ENCODE data around the gene TM4SF5.

TM4SF5 gene, protein sequence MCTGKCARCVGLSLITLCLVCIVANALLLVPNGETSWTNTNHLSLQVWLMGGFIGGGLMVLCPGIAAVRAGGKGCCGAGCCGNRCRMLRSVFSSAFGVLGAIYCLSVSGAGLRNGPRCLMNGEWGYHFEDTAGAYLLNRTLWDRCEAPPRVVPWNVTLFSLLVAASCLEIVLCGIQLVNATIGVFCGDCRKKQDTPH

DNA sequence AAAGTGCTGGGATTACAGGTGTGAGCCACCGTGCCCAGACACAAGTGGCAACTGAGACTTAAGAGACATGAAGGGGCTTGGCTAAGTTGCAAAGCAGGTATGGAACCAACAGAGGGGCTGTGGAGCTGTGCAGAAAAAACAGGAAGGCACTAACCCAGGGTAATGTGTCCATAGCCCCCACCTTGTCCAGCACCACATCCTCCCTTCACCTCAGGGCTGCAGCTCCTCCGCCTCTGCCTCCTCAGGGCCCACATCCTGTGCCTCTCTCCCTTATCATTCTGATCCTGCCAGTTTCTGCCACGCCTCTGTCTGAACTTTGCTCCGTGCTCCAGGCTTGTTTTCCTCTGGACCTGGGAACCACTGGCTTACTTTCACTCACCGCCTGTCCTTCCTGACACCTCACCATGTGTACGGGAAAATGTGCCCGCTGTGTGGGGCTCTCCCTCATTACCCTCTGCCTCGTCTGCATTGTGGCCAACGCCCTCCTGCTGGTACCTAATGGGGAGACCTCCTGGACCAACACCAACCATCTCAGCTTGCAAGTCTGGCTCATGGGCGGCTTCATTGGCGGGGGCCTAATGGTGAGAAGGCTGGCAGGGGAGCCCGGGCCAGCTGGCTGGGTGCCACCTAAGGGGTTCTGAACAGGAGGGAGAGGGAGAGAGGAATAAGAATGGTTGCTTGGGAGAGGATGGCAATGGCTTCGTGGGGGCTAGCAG is at the start of gene TM4SF5:
TM4SF5 (plus strand) TSS at position 368 of the 716 bp plus-strand sequence; CDS start at position 405, 37 bp downstream.
- no peak for DNase-seq

DNA sequence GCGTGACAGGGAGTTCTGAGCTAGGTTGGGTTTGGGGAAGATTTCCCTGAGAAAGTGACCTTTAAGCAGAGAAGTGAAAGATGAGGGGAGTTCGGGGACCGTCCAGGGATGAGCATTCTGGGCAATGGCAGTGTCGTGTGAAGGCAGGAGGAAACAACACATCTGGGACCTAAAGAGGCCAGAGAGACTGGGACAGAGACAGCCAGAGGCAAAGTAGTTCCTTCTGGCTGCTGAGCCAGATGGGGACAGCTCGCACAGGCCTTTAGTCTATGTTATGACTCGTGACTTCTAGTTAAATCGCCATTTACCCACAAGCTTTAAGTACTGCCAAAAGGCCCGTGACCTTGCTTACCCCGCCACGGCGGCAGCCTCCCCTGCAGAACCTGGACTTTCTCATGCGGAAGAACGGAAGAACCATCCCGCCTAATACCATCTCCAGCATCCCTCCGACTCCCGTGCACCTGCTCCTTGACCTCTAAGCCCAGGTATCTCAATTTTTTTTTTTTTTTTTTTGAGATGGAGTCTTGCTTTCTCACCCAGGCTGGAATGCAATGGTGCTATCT is 48.9 kb upstream of the TM4SF5 start:
- DNase-seq: no peak

DNA sequence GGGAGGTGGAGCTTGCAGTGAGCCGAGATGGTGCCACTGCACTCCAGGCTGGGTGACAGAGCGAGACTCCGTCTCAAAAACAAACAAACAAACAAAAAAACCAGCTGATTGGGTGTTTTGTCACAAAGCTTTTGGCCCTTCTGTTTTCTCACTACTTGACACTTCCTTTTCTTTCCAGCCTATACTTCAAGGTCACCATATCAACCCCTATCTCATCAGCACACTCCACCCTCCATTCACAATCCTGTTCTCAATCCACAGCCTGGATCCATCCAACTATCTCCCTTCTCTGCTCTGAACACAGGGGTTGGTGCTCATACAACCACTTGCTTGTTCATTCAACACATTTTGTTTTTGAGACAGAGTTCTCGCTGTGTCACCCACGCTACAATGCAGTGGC is 47.0 kb upstream of the TM4SF5 start:
- DNase-seq: no peak

DNA sequence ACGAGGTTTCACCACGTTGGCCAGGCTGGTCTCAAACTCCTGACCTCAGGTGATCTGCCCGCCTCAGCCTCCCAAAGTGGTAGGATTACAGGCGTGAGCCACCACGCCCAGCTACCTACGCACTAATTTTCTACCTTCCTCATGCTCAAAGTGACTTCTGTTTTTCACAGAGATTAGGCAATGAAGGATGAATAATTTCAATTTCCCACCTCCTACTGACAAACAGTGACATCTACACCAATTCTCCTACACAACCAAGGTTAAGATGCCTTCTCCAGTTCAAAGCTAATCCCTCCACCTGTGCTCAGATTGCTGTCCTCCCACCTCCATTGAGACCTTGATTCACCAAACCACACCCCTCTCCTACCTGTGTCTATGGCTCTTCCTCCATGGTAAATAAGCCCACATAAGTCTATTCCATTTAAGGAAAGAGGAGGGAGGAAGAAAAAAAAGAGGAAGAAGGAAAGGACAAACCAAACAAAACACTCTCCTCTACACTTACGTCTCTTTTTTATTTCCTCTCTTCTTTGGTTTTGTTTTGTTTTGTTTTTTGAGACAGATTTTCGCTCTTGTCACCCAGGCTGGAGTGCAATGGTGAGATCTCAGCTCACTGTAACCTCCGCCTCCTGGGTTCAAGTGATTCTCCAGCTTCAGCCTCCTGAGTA is 45.9 kb upstream of the TM4SF5 start:
- DNase-seq: no peak

DNA sequence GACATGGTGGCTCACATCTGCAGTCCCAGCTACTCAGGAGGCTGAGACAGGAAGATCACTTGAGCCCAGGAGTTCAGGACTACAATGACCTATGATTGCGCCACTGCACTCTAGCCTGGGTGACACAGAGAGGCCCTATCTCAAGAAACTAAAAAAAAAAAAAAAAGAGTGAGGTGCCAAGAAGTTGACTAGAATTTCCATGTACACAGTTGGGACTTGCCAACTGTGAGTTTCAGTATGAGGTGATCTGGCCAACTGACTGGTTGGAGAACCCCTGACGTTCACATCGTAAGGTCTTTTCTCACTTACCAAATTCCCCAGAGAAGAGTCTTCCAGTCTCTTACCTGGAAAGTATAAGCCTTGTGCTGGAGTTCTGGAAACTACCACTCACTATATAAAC is 43.6 kb upstream of the TM4SF5 start:
- DNase-seq: peak; percentile 45

DNA sequence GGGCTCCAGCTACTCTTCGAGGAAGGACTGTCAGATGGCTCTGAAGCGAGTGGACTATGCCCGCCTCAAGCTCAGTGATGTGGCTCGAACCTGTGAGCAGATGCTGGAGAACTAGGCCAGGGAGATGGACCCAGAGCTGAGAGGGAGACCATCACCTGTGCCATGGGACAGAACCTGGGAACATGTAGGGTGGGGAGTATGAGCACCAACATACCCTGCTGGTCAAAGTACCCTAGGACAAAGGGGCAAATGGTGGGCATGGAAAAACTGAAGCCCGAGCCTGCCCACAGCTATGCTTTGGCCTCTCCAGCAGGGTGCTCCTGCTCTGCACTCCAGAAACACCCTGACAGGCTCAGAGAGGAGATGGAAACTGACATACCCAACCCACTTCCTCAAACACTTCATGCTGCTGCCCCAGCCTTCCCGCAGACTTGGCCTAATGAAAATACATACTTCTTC is 38.6 kb upstream of the TM4SF5 start:
- DNase-seq: no peak

DNA sequence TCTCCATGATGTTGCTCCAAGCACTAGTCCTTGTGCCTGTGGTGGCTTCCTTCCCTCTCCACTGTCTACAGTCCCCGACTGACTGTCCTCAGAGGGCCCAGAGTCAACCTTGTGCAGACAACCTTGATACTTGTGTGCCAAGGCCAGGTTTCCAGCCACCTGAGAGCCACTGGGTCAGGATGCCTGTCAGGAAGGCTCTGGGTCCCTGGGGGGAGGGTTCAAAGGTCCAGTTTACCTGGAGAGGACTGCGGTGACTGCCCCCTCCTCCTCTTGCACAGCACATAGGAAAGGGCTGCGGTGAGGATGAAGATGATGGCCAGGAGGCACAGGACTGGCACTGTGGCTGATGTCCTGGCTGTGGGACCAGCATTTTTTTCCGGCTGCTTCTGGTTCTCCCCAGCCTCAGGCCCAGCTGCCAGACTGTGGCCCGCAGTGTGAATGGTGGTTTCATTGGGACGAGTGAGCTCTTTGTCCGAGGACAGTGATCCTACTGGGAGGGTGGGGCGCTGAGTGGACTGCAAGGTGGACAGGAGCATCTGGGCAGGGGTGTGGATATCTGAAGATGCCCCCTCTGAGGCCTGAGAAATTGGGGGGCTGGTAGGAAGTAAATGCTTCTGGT is 36.7 kb upstream of the TM4SF5 start:
- no peak for DNase-seq

DNA sequence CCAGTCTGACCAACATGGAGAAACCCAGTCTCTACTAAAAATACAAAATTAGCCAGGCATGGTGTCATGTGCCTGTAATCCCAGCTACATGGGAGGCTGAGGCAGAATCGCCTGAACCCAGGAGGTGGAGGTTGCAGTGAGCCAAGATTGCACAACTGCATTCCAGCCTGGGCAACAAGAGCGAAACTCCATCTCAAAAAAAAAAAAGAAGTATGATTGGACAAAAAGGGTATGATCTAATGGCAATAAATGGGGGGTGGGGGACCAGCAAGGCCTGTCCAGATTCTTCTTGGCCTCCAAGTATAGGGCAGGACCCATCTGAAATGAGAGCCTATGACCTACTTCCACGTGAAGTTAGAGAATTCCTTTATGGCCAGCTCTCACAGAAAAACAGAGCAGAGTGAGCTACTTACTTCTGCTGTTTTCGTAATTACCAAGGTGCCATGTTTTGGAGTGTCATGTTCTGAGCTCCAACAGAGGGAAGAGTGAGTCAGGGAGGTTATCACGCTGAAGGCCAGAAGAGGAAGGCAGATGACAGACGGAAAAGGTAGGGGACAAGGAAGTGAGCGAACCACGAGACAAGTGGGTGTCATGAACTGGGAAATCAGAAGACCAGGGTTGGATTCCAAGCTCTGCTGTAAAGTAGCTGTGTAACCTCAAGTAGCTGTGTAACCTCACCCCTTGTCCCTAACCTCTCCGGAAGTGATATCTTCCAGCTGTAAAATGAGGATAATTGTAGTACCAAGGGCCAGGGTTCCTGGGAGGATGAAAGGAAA is 35.6 kb upstream of the TM4SF5 start:
- no peak for DNase-seq

DNA sequence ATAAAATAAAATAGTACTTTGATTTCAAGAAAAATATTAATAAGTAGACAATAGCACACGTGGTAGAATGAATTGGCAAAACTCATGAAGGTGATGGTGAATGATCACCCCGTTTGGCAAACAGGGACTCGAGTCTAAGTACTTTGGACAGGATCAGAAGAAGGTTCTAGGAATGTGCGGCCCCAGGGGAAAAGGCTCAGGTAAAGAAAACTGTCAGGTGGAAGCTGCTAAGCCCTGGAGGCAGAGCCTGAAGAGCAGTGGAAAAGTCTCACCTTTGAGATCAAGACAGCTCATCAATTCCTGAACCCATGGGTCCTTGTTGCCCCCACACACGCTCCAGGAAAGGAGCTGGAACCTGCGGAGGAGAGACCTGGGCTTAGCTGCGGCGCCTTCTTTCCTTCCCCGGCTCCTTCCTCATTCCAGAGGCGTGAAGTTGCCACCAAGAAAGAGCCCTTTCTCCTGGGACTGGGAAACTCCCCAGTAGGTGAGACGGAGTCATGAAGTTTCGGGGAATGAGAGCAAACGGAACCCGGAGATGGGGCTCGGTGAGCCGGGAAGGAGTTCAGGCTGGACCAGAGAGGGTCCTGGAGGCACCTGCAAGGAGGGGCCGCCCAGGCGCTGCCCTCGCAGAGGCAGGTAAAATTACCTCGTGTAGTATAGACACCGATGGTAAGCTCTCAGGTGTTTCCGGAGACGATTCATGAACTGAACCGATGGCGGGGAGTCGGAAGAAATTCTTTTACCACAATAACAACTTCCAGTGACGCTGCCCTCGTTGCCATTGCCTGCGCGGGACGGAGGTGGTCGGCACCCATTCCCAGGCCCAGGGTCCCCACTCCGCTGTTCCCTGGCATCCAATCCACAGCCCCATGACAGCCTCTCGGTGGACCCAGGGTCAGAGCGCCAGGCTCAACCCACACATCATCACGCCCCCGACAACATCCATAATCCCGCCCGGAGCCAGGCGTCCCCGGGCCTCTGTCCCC is 33.3 kb upstream of the TM4SF5 start:
- no peak for DNase-seq

DNA sequence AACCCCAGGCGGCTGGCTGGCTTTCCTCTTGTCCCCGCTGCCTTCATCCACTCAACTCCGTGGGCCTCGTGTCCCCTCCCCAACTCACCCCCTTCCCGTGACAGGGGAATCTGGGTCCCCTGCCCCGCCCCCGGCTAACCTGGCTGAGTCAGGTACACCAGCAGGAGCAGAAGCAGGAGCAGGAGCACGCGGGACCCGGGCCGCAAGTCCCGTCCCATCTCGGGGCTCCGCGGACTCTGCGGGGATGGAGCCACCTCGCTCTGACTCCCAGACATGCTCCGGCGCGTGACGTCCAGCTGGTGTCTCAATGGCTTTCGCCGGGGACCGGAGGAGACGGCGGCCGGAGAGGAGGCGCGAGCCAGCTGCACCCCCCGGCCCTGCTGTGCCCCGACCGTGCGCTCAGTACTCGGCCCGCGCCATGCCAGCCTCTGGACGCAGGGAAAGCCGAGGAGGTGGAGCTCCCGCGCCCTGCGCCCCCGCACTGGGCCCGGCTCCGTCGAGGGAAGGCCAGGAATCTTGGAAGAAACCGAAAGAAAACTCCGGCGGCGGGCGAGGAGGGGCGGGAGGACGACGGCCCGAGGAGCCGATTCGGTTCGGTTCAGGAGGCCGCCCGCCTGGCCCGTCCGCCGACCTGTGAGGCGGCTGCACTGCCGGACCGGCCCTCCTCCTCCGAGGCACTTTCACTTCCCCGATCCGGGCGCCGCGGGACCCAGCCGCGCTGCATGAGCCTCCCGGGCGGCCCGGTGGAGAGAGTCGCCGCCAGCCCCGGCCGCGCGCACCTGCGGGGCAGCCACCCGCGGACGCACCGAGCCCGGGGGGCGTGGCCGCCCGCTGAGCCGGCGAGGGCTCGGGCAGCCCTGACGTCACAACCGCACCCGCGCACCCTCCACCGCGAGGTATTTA is 32.3 kb upstream of the TM4SF5 start, which contains the start of the genes CXCL16 and ZMYND15:
CXCL16 (minus strand) TSS at position 807 of the 903 bp plus-strand sequence; CDS start at position 218, 589 bp downstream.
ZMYND15 (plus strand) TSS at position 712 of the 903 bp plus-strand sequence. CDS start 716 bp downstream, outside the sequence.
- peak; percentile 58 for DNase-seq

DNA sequence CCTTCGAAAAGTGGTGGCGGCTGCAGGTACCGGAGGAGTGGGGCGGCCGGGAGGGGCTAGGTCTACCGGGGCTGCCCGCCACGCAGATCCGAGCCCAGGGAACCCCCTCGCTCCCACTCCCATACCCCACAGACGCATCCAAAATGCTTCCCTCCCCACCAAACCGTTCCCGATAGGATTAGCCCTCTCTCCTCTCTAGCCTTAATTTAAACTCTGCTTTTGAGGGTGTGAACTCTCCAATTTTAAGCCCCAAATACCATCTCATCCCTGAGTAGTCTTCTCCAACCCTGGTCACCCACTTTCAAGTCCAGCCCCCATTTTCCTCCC is 31.7 kb upstream of the TM4SF5 start:
- DNase-seq: no peak

DNA sequence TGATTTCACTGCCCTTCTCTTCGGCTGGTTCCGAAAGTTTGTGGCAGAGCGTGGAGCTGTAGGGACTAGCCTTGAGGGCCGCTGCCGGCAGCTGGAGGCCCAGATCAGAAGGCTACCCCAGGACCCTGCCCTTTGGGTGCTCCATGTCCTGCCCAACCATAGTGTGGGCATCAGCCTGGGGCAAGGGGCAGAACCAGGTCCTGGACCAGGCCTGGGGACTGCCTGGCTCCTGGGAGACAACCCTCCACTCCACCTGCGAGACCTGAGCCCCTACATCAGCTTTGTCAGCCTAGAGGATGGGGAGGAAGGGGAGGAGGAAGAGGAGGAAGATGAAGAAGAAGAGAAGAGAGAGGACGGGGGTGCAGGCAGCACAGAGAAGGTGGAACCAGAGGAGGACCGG is 31.1 kb upstream of the TM4SF5 start:
- no peak for DNase-seq

DNA sequence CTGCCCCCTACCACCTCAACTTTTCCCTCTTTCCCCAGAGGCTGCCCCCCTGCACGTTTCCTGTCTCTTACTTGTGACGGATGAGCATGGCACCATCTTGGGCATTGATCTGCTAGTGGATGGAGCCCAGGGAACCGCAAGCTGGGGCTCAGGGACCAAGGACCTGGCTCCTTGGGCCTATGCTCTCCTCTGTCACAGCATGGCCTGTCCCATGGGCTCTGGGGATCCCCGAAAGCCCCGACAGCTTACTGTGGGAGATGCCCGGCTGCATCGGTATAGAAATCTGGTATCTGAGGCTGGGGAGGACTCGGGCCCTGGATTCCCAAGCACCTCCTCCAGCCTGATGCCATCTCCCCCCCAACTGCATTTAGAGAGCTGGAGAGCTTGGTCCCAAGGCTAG is 30.1 kb upstream of the TM4SF5 start:
- no peak for DNase-seq

DNA sequence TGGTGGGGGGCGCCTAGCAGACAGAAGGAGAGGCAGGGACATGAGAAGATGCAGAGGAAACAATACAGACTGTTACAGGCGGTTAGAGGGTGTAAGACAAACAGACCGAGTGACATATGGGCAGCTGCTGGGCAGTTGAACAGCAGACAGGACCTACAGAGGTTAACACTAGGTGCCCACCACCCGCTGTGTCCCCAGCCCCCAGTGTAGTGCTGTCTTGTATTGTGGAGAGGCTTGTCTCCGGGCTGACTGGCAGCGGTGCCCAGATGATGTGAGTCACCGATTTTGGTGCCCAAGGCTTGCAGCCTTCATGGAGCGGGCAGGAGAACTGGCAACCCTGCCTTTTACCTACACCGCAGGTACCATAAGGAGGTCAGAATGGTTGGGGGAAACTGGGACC is 29.6 kb upstream of the TM4SF5 start:
- DNase-seq: no peak

DNA sequence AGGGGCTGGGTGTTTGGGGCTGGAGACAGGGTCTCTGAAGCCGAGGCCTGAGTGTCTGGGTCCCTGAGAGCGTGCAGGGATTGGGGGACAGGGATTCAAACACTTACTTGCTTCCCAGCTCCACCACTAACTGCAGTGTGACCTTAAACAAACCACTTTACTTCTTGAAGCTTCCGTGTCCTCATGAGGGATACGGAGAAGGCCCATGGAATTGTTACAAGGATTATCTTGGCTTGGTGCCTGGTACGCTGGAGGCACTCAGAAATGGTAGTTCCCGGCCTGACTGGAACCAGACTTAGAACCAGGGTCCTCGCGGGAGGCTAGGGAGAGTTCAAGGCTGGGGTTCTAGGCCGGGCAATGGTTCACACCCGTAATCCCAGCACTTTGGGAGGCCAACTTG is 29.1 kb upstream of the TM4SF5 start:
- no peak for DNase-seq

DNA sequence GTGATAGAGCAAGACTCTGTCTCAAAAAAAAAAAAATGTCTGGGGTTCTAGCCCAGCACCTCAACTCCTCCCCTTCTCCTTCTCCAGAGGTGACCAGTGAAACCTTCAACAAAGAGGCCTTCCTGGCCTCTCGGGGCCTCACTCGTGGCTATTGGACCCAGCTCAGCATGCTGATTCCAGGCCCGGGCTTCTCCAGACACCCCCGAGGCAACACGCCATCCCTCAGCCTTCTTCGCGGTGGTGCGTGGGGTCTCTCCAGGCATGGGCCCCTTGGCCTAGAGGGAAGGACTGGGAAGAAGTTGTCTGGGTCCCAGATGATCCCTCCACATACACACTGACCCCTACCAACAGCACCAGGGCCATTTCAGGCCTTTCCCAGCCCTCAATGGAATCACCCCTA is 28.5 kb upstream of the TM4SF5 start:
- DNase-seq: no peak

DNA sequence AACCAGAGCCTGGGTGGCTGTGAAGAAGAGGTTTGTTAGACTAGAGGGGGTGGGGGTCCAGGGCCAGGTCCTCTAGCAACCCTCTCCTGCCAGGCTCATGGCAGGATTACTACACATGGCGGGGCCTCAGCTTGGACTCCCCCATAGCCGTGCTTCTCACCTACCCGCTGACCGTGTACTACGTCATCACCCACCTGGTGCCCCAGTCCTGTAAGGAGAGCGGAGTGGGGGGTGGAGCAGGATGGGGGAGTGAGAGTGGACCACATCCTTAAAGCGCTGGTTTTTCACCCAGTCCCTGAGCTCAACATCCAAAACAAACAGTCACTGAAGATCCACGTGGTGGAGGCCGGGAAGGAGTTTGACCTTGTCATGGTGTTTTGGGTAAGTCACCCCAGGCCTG is 27.8 kb upstream of the TM4SF5 start:
- DNase-seq: no peak

DNA sequence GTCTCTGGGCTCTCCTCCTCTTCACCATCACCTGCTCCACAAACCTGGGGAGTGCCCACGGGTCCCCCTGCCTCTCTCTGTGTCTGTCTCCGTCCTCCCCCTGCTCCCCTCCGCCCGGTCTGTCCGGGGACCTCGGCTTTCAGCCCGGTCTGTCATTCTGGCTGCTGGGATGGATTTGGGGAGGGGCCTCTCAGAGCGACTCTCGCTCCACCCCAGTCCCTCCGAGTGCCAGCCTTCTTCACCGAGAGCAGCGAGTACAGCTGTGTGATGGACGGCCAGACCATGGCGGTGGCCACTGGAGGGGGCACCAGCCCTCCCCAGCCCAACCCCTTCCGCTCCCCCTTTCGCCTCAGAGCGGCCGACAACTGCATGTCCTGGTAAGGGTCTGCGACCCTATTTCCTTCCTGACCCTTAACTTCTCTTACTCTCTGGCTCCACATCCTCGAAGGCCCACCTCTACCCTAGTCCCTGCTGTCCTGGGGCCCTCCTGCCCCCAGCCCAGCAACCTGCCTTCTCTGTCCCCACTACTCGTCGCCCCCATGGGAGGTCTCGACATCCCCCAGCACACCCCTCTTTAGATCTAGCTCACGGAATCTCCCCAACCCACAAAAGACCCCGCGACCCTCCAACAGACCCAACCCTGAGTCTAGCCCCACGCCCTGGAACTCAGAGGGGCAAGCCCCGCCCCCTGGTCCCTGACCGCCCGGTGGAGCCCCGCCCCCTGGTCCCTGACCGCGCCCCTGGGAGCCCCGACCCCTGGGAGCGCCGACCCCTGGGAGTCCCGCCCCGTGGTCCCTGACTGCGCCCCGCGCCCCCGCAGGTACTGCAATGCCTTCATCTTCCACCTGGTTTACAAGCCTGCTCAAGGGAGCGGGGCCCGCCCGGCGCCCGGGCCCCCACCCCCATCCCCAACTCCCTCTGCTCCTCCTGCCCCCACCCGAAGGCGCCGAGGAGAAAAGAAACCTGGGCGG is 26.4 kb upstream of the TM4SF5 start:
- no peak for DNase-seq

DNA sequence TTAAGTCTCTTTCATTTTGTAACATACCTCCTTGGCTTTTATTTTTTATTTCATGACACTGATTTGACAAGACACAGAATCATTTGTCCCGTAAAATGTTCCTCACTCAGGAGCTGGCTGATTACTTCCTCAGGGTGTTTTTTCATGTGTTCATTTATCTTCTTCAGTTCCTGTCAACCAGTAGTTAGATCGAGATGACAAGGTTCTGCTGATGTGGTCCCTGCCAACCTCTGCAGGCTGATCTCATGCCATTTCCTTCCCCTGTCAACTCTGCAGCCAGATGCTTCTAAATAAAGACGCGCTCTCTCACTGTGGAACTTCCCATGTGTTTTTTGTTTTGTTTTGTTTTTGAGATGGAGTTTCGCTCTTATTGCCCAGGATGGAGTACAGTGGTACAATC is 23.8 kb upstream of the TM4SF5 start:
- DNase-seq: no peak
